ENCODE measurements around the gene SNED1.

DNA sequence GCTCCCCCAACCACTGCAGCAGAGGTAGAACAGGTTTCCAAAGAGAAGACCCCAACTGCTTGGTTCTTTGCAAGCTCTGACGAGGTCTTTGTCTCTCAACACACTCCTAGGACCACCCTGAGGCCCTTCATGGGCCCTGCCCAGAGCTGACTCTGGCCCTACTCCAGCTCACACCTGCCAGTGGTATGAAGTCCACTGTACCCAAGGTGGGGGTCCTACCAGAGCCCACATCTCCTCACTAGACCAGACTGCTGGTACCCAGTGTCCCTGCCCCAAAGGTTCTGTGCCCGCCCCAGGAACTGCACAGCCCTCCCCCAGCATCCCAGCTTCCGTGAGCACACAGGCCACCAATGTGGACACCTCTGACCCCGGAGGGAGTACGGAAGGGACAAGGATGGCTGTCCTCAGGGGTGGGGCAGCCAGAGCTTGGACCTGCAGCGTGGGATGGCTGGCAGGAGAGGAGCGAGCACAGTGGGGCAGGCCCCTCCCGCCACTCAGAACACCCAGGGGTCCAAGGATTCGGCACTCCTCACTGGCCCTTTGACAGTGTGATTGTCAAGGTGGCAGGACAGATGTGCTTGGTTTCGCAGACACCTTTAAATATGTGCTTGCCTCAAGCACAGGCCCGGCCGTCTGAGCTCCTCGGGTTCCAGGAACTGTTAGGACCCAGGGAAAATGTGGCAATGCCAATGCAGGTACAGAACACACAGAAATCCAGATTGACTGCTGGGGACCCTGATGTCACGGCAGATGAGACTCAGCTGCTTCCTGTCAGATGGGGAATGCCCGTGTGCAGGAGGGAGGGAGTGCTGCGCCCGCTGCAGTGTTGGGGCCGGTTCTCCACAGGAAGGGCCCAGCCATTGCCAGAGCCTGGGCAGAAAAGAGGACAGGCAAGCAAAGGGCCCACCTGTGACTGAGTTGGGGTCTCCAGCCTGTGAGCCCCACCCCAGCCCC lies 52.5 kb downstream of the SNED1 start:
- no peak for TF ChIP-seq TP53 (CRISPR knock-in tag; IDR thresholded peaks at IDR 0.05)
- TF ChIP-seq, protein P1, sequence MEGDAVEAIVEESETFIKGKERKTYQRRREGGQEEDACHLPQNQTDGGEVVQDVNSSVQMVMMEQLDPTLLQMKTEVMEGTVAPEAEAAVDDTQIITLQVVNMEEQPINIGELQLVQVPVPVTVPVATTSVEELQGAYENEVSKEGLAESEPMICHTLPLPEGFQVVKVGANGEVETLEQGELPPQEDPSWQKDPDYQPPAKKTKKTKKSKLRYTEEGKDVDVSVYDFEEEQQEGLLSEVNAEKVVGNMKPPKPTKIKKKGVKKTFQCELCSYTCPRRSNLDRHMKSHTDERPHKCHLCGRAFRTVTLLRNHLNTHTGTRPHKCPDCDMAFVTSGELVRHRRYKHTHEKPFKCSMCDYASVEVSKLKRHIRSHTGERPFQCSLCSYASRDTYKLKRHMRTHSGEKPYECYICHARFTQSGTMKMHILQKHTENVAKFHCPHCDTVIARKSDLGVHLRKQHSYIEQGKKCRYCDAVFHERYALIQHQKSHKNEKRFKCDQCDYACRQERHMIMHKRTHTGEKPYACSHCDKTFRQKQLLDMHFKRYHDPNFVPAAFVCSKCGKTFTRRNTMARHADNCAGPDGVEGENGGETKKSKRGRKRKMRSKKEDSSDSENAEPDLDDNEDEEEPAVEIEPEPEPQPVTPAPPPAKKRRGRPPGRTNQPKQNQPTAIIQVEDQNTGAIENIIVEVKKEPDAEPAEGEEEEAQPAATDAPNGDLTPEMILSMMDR (IDR thresholded peaks at IDR 0.05), result no peak
